K562 (cell line): Measurements from ENCODE around the gene PROKR1. TPM values are rescaled to one million over a fixed set of nuclear protein-coding genes. Genes with fewer than 3 reads are reported as not detected.

Source experiments
- GABPA ChIP-seq: fragments of 200-800 bp; sonication (Bioruptor generic); conservative IDR thresholded peaks from 2 replicates; pipeline ENCODE4 v1.6.1; 2016; ENCODE audit warnings: low read depth, missing genetic modification characterization, missing compliant biosample characterization
- KLF1 ChIP-seq: fragments of 450-650 bp; IDR thresholded peaks from 2 replicates; pipeline ENCODE4 v1.6.1; 2016; ENCODE audit warnings: missing genetic modification characterization, missing compliant biosample characterization
- LEF1 ChIP-seq: fragments of 450-650 bp; IDR thresholded peaks from 2 replicates; pipeline ENCODE4 v1.6.1; 2016; ENCODE audit warnings: mild to moderate bottlenecking
- NR0B1 ChIP-seq: fragments of 450-650 bp; IDR thresholded peaks from one replicate; pipeline ENCODE4 v1.6.1; 2018; ENCODE audit warnings: mild to moderate bottlenecking, moderate library complexity; ENCODE audit not compliant: partially characterized antibody
- RBM14 ChIP-seq: fragments of 200-400 bp; formaldehyde crosslinking; IDR thresholded peaks from 2 replicates; pipeline ENCODE4 v1.6.1; 2018; ENCODE audit warnings: low read depth, mild to moderate bottlenecking, low read length, moderate library complexity, borderline replicate concordance; ENCODE audit not compliant: insufficient read depth
- SRSF3 ChIP-seq: fragments of 200-400 bp; formaldehyde crosslinking; IDR thresholded peaks from 2 replicates; pipeline ENCODE4 v1.6.1; 2016; ENCODE audit warnings: mild to moderate bottlenecking, low read length, moderate library complexity; ENCODE audit not compliant: insufficient read depth
- THRA ChIP-seq: fragments of 450-650 bp; IDR thresholded peaks from 2 replicates; pipeline ENCODE4 v1.6.1; 2017; ENCODE audit warnings: mild to moderate bottlenecking, moderate library complexity
- ZFP91 ChIP-seq: sonication (generic); formaldehyde crosslinking; IDR thresholded peaks from 2 replicates; pipeline ENCODE4 v1.8.0; 2022; ENCODE audit warnings: mild to moderate bottlenecking, missing genetic modification reagents
- ZMIZ1 ChIP-seq, 2 experiments: fragments of 150-350 bp in 1 of 2; IDR thresholded peaks; 2 replicates each; pipeline ENCODE4 v1.6.1; 2012 to 2016; ENCODE audit warnings: low read depth in 2 of 2, low read length in 2 of 2, mild to moderate bottlenecking in 1 of 2, moderate library complexity in 1 of 2
- ZNF134 ChIP-seq: fragments of 250-450 bp; sonication (Bioruptor Pico); conservative IDR thresholded peaks from 2 replicates; pipeline ENCODE4 v1.4.0; 2020
- ZNF507 ChIP-seq: conservative IDR thresholded peaks from 2 replicates; pipeline ENCODE4 v1.6.1; 2017; ENCODE audit warnings: missing genetic modification characterization, missing compliant biosample characterization
- ZNF511 ChIP-seq: sonication (generic); formaldehyde crosslinking; IDR thresholded peaks from 2 replicates; pipeline ENCODE4 v1.8.0; 2022; ENCODE audit warnings: mild to moderate bottlenecking, missing genetic modification reagents
- ZZZ3 ChIP-seq: fragments of 450-650 bp; IDR thresholded peaks from 2 replicates; pipeline ENCODE4 v1.6.1; 2016; ENCODE audit warnings: antibody characterized with exemption, mild to moderate bottlenecking, moderate library complexity
- polyA plus RNA-seq, 8 experiments: library from polyadenylated mRNA; depleted of rRNA in 4 of 8; stranded (reverse) in 5 of 8; unstranded in 3 of 8; fragments of >200 nt; fragmentation: Nextera tagmentation in 2 of 8; fragmentation: Illumina TruSeq in 1 of 8; extraction: Ambion mirVana in 2 of 8; extraction: Trizol in 1 of 8; gene quantifications; 2 replicates each; pipeline versions ENCODE4 v1.2.1 to v1.2.3, GENCODE V29; 2011 to 2014; ENCODE audit warnings: inconsistent platforms in 1 of 8, missing spikeins in 1 of 8
- total RNA-seq, 7 experiments: library from RNA; depleted of rRNA in 6 of 7; stranded (reverse); fragments of >200 nt in 6 of 7; fragmentation: Illumina TruSeq in 2 of 7; extraction: Trizol in 2 of 7; gene quantifications; 2 replicates each; pipeline versions ENCODE4 v1.2.1 to v1.2.3, GENCODE V29; 2011 to 2021; ENCODE audit warnings: low replicate concordance in 1 of 7

The PROKR1 gene
- total and polyA plus RNA-seq, 9 of the 15 experiments (the other 6 are each of a cell fraction or from before 2014, with no cell fraction given) = 0.01 to 0.18 (median 0.09) TPM; not detected in 1

GRCh38 chr2:68643011-68643873 lies at the start of gene PROKR1 (continued):
- TF ChIP-seq ZNF134 (CRISPR knock-in tag) (no peak), SRSF3 (no peak), RBM14 (no peak), ZFP91 (CRISPR knock-in tag) (no peak), LEF1 (no peak), GABPA (tag) (no peak), ZNF507 (tag) (no peak), THRA (no peak), NR0B1 (no peak), ZNF511 (no peak), KLF1 (tag) (no peak), ZZZ3 (no peak), ZMIZ1 (IDR thresholded peaks at IDR 0.05; ENCODE audit: low read depth in 2 of 2, low read length in 2 of 2) (no peak)
